Mesodermal cell (in vitro differentiated cells): Measurements from ENCODE around the gene PRR12.

Source experiments
- H3K27ac ChIP-seq: 2 replicates; pipeline ENCODE4 v1.7.0; 2013; ENCODE audit warnings: mild to moderate bottlenecking, low read depth, low read length, moderate library complexity; ENCODE audit not compliant: severe bottlenecking
- H3K36me3 ChIP-seq: 2 replicates; pipeline ENCODE4 v1.7.1; 2013; ENCODE audit warnings: mild to moderate bottlenecking, low read length, moderate library complexity; ENCODE audit not compliant: control insufficient read depth, insufficient read depth
- H3K4me1 ChIP-seq: one replicate; pipeline ENCODE4 v1.7.1; 2013; ENCODE audit warnings: mild to moderate bottlenecking, low read length; ENCODE audit not compliant: insufficient read depth, control insufficient read depth, poor library complexity, severe bottlenecking
- H3K4me3 ChIP-seq: 2 replicates; pipeline ENCODE4 v1.7.0; 2013; ENCODE audit warnings: low read length, control low read depth, mild to moderate bottlenecking; ENCODE audit not compliant: insufficient read depth, poor library complexity, severe bottlenecking; ENCODE audit errors: extremely low read depth
- H3K9me3 ChIP-seq: 2 replicates; pipeline ENCODE4 v1.7.1; 2013; ENCODE audit warnings: mild to moderate bottlenecking, low read length, moderate library complexity; ENCODE audit not compliant: control insufficient read depth
- WGBS, 2 experiments: methylation state at CpG; one replicate each; pipeline ENCODE4 v1.1.5; 2013; ENCODE audit warnings: missing lambda C conversion rate in 2 of 2; ENCODE audit not compliant: insufficient coverage in 2 of 2; 5-methylcytosine and 5-hydroxymethylcytosine counted together

Gene PRR12

GRCh38 chr19:49599378-49600295 is 8.7 kb downstream of the PRR12 start:
- no peaks in the 10 kb centered on the region for H3K9me3 ChIP-seq
- no peak overlapping the region for H3K27ac ChIP-seq
- peaks cover 93% of the 10 kb centered on the region for H3K36me3 ChIP-seq
- WGBS, 2 experiments: 96 to 98% methylated on average over 20 to 21 of the region's 26 CpGs
- no peaks in the 10 kb centered on the region for H3K4me1 ChIP-seq
- H3K4me3 ChIP-seq: no peak overlapping the region

DNA sequence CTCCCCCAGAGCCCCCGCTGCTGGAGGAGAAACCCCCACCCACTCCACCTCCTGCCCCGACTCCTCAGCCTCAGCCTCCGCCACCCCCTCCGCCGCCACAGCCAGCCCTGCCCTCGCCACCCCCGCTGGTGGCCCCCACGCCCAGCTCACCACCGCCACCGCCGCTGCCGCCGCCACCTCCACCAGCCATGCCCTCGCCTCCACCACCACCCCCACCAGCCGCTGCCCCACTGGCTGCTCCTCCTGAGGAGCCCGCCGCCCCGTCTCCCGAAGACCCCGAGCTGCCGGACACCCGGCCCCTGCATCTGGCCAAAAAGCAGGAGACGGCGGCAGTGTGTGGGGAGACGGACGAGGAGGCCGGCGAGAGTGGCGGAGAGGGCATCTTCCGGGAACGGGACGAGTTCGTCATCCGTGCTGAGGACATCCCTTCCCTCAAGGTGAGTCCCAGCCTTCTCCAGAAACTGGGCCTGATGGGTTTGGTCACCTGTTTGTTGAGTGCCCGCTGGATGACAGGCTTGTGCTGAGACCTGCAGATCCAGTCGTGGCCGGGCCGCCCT is 10.6 kb downstream of the PRR12 start:
- WGBS, 2 experiments: 93% methylated on average over 25 to 29 of the region's 38 CpGs
- H3K27ac ChIP-seq: no peak overlapping the region
- peaks cover 93% of the 10 kb centered on the region for H3K36me3 ChIP-seq
- H3K9me3 ChIP-seq: no peaks in the 10 kb centered on the region
- H3K4me3 ChIP-seq: no peak overlapping the region
- no peaks in the 10 kb centered on the region for H3K4me1 ChIP-seq

DNA sequence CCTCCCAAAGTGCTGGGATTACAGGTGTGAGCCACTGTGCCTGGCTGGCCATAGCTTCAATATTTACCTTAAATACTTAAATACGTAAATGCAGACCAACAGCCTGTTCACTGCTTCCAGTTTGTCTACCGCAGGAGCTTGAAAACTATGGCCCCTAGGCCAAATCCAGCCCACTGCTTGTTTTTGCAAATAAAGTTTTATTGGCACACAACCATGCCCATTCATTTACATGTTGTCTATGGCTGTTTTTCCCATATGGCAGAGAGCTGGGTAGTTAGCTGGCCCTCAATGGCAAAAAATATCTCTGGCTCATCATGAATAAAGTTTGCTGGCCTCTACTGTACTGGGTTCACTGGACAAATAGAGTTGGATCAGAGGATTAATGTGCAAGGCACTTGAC is 11.8 kb downstream of the PRR12 start:
- peaks cover 93% of the 10 kb centered on the region for H3K36me3 ChIP-seq
- 95 to 100% methylated on average over 2 of the region's 2 CpGs for WGBS, 2 experiments
- no peaks in the 10 kb centered on the region for H3K9me3 ChIP-seq
- H3K4me3 ChIP-seq: no peak overlapping the region
- H3K27ac ChIP-seq: no peak overlapping the region
- no peaks in the 10 kb centered on the region for H3K4me1 ChIP-seq

GRCh38 chr19:49605605-49606004 is 14.6 kb downstream of the PRR12 start:
- Histone ChIP-seq H3K9me3 (no peaks in the 10 kb centered on the region), H3K36me3 (peaks cover 96% of the 10 kb centered on the region), H3K27ac (no peak overlapping the region), H3K4me3 (no peak overlapping the region), H3K4me1 (no peaks in the 10 kb centered on the region)
- 98 to 100% methylated on average over 7 of the region's 7 CpGs for WGBS, 2 experiments

- H3K27ac ChIP-seq: no peak overlapping the region
- 94 to 97% methylated on average over 6 to 11 of the region's 12 CpGs for WGBS, 2 experiments
- no peak overlapping the region for H3K4me3 ChIP-seq
Measured at GRCh38 chr19:49609499-49610092, 18.6 kb downstream of the PRR12 start.

GRCh38 chr19:49613374-49613773 is 22.4 kb downstream of the PRR12 start:
- H3K9me3 ChIP-seq: no peaks in the 10 kb centered on the region
- H3K27ac ChIP-seq: peak overlapping the region; percentile 51
- WGBS, 2 experiments: 100% methylated on average over 4 of the region's 4 CpGs

More at GRCh38 chr19:49609499-49610092, 18.6 kb downstream of the PRR12 start:
- Histone ChIP-seq H3K9me3 (no peaks in the 10 kb centered on the region), H3K4me1 (peaks cover 13% of the 10 kb centered on the region), H3K36me3 (peaks cover 87% of the 10 kb centered on the region)

DNA sequence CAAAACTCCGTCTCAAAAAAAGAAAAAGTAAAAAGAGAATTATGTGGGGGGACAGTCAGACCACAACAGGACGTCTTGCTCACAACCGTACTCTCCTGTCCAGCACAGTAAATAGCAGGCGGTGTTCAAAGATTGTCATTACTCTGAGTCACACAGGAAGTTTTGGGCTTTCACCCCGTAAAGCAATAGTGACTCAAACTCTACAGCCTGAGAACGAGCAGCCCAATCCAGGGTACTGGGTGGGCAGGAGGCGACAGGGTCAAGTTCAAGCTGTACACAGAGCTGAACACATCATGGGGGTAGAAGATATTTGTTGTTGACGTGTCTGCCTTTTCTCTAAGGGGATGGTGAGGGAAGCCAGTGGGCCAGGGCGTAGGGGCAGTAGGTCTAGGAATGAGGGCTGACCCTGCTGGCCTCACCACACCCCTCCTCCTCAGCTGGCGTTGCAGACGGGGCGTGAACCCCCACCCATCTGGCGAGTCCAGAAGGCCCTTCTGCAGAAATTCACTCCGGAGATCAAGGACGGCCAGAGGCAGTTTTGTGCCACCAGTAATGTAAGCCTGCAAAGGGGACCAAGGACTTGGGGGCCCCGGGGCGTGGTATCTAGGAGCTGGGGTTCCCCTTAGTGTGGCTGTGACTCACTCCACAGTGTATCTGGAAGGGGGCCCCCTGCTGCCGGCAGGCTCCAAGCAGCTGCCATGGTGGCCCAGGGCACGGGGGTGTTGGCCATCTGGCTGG is 23.3 kb downstream of the PRR12 start:
- Histone ChIP-seq H3K4me3 (no peak overlapping the region), H3K9me3 (no peaks in the 10 kb centered on the region), H3K4me1 (peaks cover 13% of the 10 kb centered on the region), H3K36me3 (peaks cover 88% of the 10 kb centered on the region), H3K27ac (peak overlapping the region; percentile 51)
- 91 to 95% methylated on average over 15 to 16 of the region's 19 CpGs for WGBS, 2 experiments

More at GRCh38 chr19:49613374-49613773, 22.4 kb downstream of the PRR12 start:
- H3K4me3 ChIP-seq: no peak overlapping the region
- peaks cover 89% of the 10 kb centered on the region for H3K36me3 ChIP-seq
- peaks cover 13% of the 10 kb centered on the region for H3K4me1 ChIP-seq

GRCh38 chr19:49615861-49616260 is 24.9 kb downstream of the PRR12 start:
- no peaks in the 10 kb centered on the region for H3K9me3 ChIP-seq
- H3K36me3 ChIP-seq: peaks cover 87% of the 10 kb centered on the region
- H3K27ac ChIP-seq: no peak overlapping the region
- WGBS, 2 experiments: 96 to 97% methylated on average over 22 to 23 of the region's 23 CpGs
- no peak overlapping the region for H3K4me3 ChIP-seq
- peaks cover 13% of the 10 kb centered on the region for H3K4me1 ChIP-seq

DNA sequence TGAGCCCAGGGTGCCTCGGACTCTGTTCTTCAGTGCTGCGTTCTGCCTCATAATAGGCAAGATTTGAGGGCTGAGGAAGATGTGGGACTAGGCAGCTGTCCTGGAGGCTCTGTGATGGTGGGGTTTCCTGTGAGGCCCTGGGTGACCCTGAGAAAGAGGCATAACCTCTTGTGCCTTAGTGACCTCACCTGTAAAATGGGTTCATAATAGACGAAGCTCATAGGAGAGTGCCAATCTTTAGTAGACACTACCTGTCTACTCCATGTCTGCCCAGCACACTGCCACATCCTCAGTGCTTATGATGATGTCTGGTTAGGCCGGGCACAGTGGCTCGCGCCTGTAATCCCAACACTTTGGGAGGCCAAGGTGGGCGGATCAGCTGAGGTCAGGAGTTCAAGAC is 25.6 kb downstream of the PRR12 start:
- Histone ChIP-seq H3K4me3 (no peak overlapping the region), H3K27ac (no peak overlapping the region), H3K36me3 (peaks cover 87% of the 10 kb centered on the region), H3K9me3 (no peaks in the 10 kb centered on the region), H3K4me1 (peaks cover 13% of the 10 kb centered on the region)
- 94 to 95% methylated on average over 6 to 7 of the region's 7 CpGs for WGBS, 2 experiments

GRCh38 chr19:49616945-49617344 is 26.0 kb downstream of the PRR12 start:
- H3K27ac ChIP-seq: no peak overlapping the region
- H3K4me3 ChIP-seq: no peak overlapping the region
- H3K4me1 ChIP-seq: peaks cover 13% of the 10 kb centered on the region
- peaks cover 91% of the 10 kb centered on the region for H3K36me3 ChIP-seq
- no peaks in the 10 kb centered on the region for H3K9me3 ChIP-seq
- WGBS, 2 experiments: 85 to 100% methylated on average over 4 to 5 of the region's 7 CpGs
